Activated T-helper 17 cell treated with anti-CD3 and anti-CD28 coated beads, Interleukin-2, amount 50 U/mL, for 72 hours (primary cell): ENCODE data around the gene SLC38A2. TPM values are rescaled to one million over a fixed set of nuclear protein-coding genes. Genes with fewer than 3 reads are reported as not detected.
A peak's percentile ranks its signal among the peaks of the same experiment; 100 is the strongest.

Experiments used
- ATAC-seq: fragments of 150-1000 bp; cut with Tn5 transposase; replicated peaks from 2 replicates; pipeline ENCODE4 v1.10.0; 2021; ENCODE audit warnings: mild to moderate bottlenecking, moderate library complexity
- H3K27ac Mint-ChIP-seq: one replicate; pipeline ENCODE4 v1.8.0; 2022; ENCODE audit warnings: mixed read lengths
- H3K27me3 Mint-ChIP-seq: one replicate; pipeline ENCODE4 v1.8.0; 2022; ENCODE audit warnings: mixed read lengths
- H3K36me3 Mint-ChIP-seq: one replicate; pipeline ENCODE4 v1.8.0; 2022; ENCODE audit warnings: low read depth, mild to moderate bottlenecking, mixed read lengths
- H3K4me1 Mint-ChIP-seq: one replicate; pipeline ENCODE4 v1.8.0; 2022; ENCODE audit warnings: mixed read lengths
- H3K4me3 Mint-ChIP-seq: one replicate; pipeline ENCODE4 v1.8.0; 2022; ENCODE audit warnings: mild to moderate bottlenecking, mixed read lengths
- H3K9me3 Mint-ChIP-seq: one replicate; pipeline ENCODE4 v1.8.0; 2022; ENCODE audit warnings: mixed read lengths
- total RNA-seq, 2 donors: library from RNA; stranded (reverse); gene quantifications; one replicate each; pipeline ENCODE4 v1.2.3, GENCODE V29; 2022

The SLC38A2 gene
- total RNA-seq, 2 donors from 2014 or later: 203 to 206 TPM

- Mint-ChIP-seq H3K4me3 (peak overlapping the region; percentile 31), H3K4me1 (peaks cover 42% of the 10 kb centered on the region), H3K9me3 (no peaks in the 10 kb centered on the region), H3K36me3 (peaks cover 100% of the 10 kb centered on the region), H3K27me3 (no peaks in the 10 kb centered on the region), H3K27ac (no peak overlapping the region)
- ATAC-seq: no peak
Measured at GRCh38 chr12:46364777-46365580, 7.6 kb downstream of the SLC38A2 start.

GRCh38 chr12:46364300-46364696 lies 8.3 kb downstream of the SLC38A2 start:
- H3K27me3 Mint-ChIP-seq: no peaks in the 10 kb centered on the region
- ATAC-seq: no peak
- peaks cover 38% of the 10 kb centered on the region for H3K4me1 Mint-ChIP-seq
- H3K36me3 Mint-ChIP-seq: peaks cover 100% of the 10 kb centered on the region
- no peak overlapping the region for H3K27ac Mint-ChIP-seq
- H3K4me3 Mint-ChIP-seq: peak overlapping the region; percentile 26
- H3K9me3 Mint-ChIP-seq: no peaks in the 10 kb centered on the region

- Mint-ChIP-seq H3K27me3 (no peaks in the 10 kb centered on the region), H3K4me3 (peak overlapping the region; percentile 26), H3K36me3 (peaks cover 100% of the 10 kb centered on the region), H3K4me1 (peaks cover 38% of the 10 kb centered on the region), H3K27ac (no peak overlapping the region), H3K9me3 (no peaks in the 10 kb centered on the region)
- ATAC-seq: no peak
Measured at GRCh38 chr12:46363582-46364299, 8.8 kb downstream of the SLC38A2 start.

GRCh38 chr12:46362895-46363581 lies 9.5 kb downstream of the SLC38A2 start:
- H3K4me1 Mint-ChIP-seq: peaks cover 35% of the 10 kb centered on the region
- H3K27ac Mint-ChIP-seq: peak overlapping the region; percentile 54
- peak overlapping the region; percentile 26 for H3K4me3 Mint-ChIP-seq
- ATAC-seq: no peak
- H3K27me3 Mint-ChIP-seq: no peaks in the 10 kb centered on the region
- no peaks in the 10 kb centered on the region for H3K9me3 Mint-ChIP-seq
- H3K36me3 Mint-ChIP-seq: peaks cover 100% of the 10 kb centered on the region

- H3K9me3 Mint-ChIP-seq: no peaks in the 10 kb centered on the region
- H3K4me1 Mint-ChIP-seq: peaks cover 23% of the 10 kb centered on the region
- peak overlapping the region; percentile 25 for H3K4me3 Mint-ChIP-seq
- H3K36me3 Mint-ChIP-seq: peaks cover 89% of the 10 kb centered on the region
- peak overlapping the region; percentile 67 for H3K27ac Mint-ChIP-seq
- peak; percentile 41 for ATAC-seq
- H3K27me3 Mint-ChIP-seq: no peaks in the 10 kb centered on the region
Measured at GRCh38 chr12:46361667-46362034, 10.9 kb downstream of the SLC38A2 start.

GRCh38 chr12:46360908-46361666 lies 11.5 kb downstream of the SLC38A2 start:
- H3K36me3 Mint-ChIP-seq: peaks cover 84% of the 10 kb centered on the region
- peaks cover 23% of the 10 kb centered on the region for H3K4me1 Mint-ChIP-seq
- peak; percentile 41 for ATAC-seq
- H3K4me3 Mint-ChIP-seq: no peak overlapping the region
- no peaks in the 10 kb centered on the region for H3K27me3 Mint-ChIP-seq
- H3K27ac Mint-ChIP-seq: no peak overlapping the region
- no peaks in the 10 kb centered on the region for H3K9me3 Mint-ChIP-seq

GRCh38 chr12:46360370-46360769 lies 12.2 kb downstream of the SLC38A2 start:
- no peak overlapping the region for H3K27ac Mint-ChIP-seq

GRCh38 chr12:46359667-46360280 lies 12.8 kb downstream of the SLC38A2 start:
- H3K27ac Mint-ChIP-seq: no peak overlapping the region
- ATAC-seq: no peak
- H3K9me3 Mint-ChIP-seq: no peaks in the 10 kb centered on the region
- no peak overlapping the region for H3K4me3 Mint-ChIP-seq
- peaks cover 71% of the 10 kb centered on the region for H3K36me3 Mint-ChIP-seq
- peaks cover 23% of the 10 kb centered on the region for H3K4me1 Mint-ChIP-seq
- no peaks in the 10 kb centered on the region for H3K27me3 Mint-ChIP-seq

More at GRCh38 chr12:46360370-46360769, 12.2 kb downstream of the SLC38A2 start:
- peaks cover 23% of the 10 kb centered on the region for H3K4me1 Mint-ChIP-seq
- H3K4me3 Mint-ChIP-seq: no peak overlapping the region
- H3K9me3 Mint-ChIP-seq: no peaks in the 10 kb centered on the region
- no peak for ATAC-seq
- H3K27me3 Mint-ChIP-seq: no peaks in the 10 kb centered on the region
- peaks cover 77% of the 10 kb centered on the region for H3K36me3 Mint-ChIP-seq

GRCh38 chr12:46358791-46359666 lies 13.5 kb downstream of the SLC38A2 start:
- no peak for ATAC-seq
- peaks cover 20% of the 10 kb centered on the region for H3K4me1 Mint-ChIP-seq
- peaks cover 63% of the 10 kb centered on the region for H3K36me3 Mint-ChIP-seq
- no peak overlapping the region for H3K4me3 Mint-ChIP-seq
- no peaks in the 10 kb centered on the region for H3K9me3 Mint-ChIP-seq
- H3K27me3 Mint-ChIP-seq: no peaks in the 10 kb centered on the region
- no peak overlapping the region for H3K27ac Mint-ChIP-seq

GRCh38 chr12:46358325-46358700 lies 14.3 kb downstream of the SLC38A2 start:
- Mint-ChIP-seq H3K27me3 (no peaks in the 10 kb centered on the region), H3K36me3 (peaks cover 56% of the 10 kb centered on the region), H3K27ac (no peak overlapping the region), H3K4me3 (no peak overlapping the region), H3K4me1 (peaks cover 19% of the 10 kb centered on the region), H3K9me3 (no peaks in the 10 kb centered on the region)
- ATAC-seq: no peak

GRCh38 chr12:46357438-46358324 lies 14.9 kb downstream of the SLC38A2 start:
- no peak overlapping the region for H3K27ac Mint-ChIP-seq
- H3K27me3 Mint-ChIP-seq: no peaks in the 10 kb centered on the region
- H3K36me3 Mint-ChIP-seq: peaks cover 50% of the 10 kb centered on the region
- H3K4me1 Mint-ChIP-seq: peaks cover 15% of the 10 kb centered on the region
- H3K9me3 Mint-ChIP-seq: no peaks in the 10 kb centered on the region
- no peak overlapping the region for H3K4me3 Mint-ChIP-seq
- ATAC-seq: no peak

- peak; percentile 11 for ATAC-seq
- Mint-ChIP-seq H3K9me3 (no peaks in the 10 kb centered on the region), H3K36me3 (peaks cover 41% of the 10 kb centered on the region), H3K4me1 (peaks cover 8% of the 10 kb centered on the region), H3K27ac (no peak overlapping the region), H3K27me3 (no peaks in the 10 kb centered on the region), H3K4me3 (no peak overlapping the region)
Measured at GRCh38 chr12:46356655-46357437, 15.7 kb downstream of the SLC38A2 start.
